HG03139 (cell line): Measurements from ENCODE around the gene ERCC2.

Experiments
- ATAC-seq: cut with Tn5 transposase; IDR thresholded peaks from one replicate; pipeline ENCODE4 v1.9.1; 2021; ENCODE audit not compliant: unreplicated experiment

Gene ERCC2

GRCh38 chr19:45305007-45305406 is 65.4 kb downstream of the ERCC2 start:
- ATAC-seq, result no peak

GRCh38 chr19:45304141-45304926 is 66.0 kb downstream of the ERCC2 start:
- ATAC-seq, result no peak

GRCh38 chr19:45303269-45304060 is 66.9 kb downstream of the ERCC2 start:
- no peak for ATAC-seq

- ATAC-seq, result no peak
Observed at GRCh38 chr19:45302416-45302815, 68.0 kb downstream of the ERCC2 start.
